Ishikawa (cell line): ENCODE data around the gene ZFYVE9.

ENCODE experiments used
- CEBPB ChIP-seq: IDR thresholded peaks from 2 replicates; pipeline ENCODE4 v1.6.1; 2012
- CREB1 ChIP-seq: IDR thresholded peaks from 2 replicates; pipeline ENCODE4 v1.6.1; 2012; ENCODE audit warnings: low read depth
- EGR1 ChIP-seq: IDR thresholded peaks from 2 replicates; pipeline ENCODE4 v1.6.1; 2012
- EP300 ChIP-seq: IDR thresholded peaks from 2 replicates; pipeline ENCODE4 v1.6.1; 2012; ENCODE audit warnings: borderline replicate concordance
- FOXM1 ChIP-seq: IDR thresholded peaks from 2 replicates; pipeline ENCODE4 v1.6.1; 2012; ENCODE audit warnings: low read depth, borderline replicate concordance
- MAX ChIP-seq: IDR thresholded peaks from 2 replicates; pipeline ENCODE4 v1.6.1; 2012
- NFIC ChIP-seq: IDR thresholded peaks from 2 replicates; pipeline ENCODE4 v1.6.1; 2012
- RAD21 ChIP-seq: IDR thresholded peaks from 2 replicates; pipeline ENCODE4 v1.6.1; 2012; ENCODE audit warnings: low read depth
- REST ChIP-seq: IDR thresholded peaks from 2 replicates; pipeline ENCODE4 v1.6.1; 2012; ENCODE audit warnings: low read depth, mild to moderate bottlenecking
- TAF1 ChIP-seq: IDR thresholded peaks from 2 replicates; pipeline ENCODE4 v1.6.1; 2012; ENCODE audit warnings: low read depth, mild to moderate bottlenecking
- TCF12 ChIP-seq: IDR thresholded peaks from 2 replicates; pipeline ENCODE4 v1.6.1; 2012; ENCODE audit warnings: low read depth
- TEAD4 ChIP-seq: IDR thresholded peaks from 2 replicates; pipeline ENCODE4 v1.6.1; 2012
- USF1 ChIP-seq: IDR thresholded peaks from 2 replicates; pipeline ENCODE4 v1.6.1; 2012
- YY1 ChIP-seq: IDR thresholded peaks from 2 replicates; pipeline ENCODE4 v1.6.1; 2012; ENCODE audit warnings: low read depth
- ZBTB7A ChIP-seq: IDR thresholded peaks from 2 replicates; pipeline ENCODE4 v1.6.1; 2012; ENCODE audit warnings: low read depth

ZFYVE9 gene

GRCh38 chr1:52210044-52210443 is 68.2 kb downstream of the ZFYVE9 start:
- TF ChIP-seq ZBTB7A (no peak), CEBPB (no peak), TCF12 (no peak), NFIC (no peak), EP300 (no peak), USF1 (no peak), MAX (no peak), FOXM1 (no peak), RAD21 (no peak), YY1 (no peak), EGR1 (no peak), REST (no peak), CREB1 (no peak), TAF1 (no peak), TEAD4 (no peak)

GRCh38 chr1:52216907-52217458 is 75.1 kb downstream of the ZFYVE9 start:
- TF ChIP-seq CREB1 (no peak), TCF12 (no peak), MAX (no peak), RAD21 (no peak), TAF1 (no peak), ZBTB7A (no peak), REST (no peak), YY1 (no peak), NFIC (no peak), EGR1 (no peak), EP300 (no peak), CEBPB (no peak), FOXM1 (no peak), TEAD4 (no peak), USF1 (no peak)

- TF ChIP-seq CREB1 (no peak), TCF12 (no peak), CEBPB (no peak), FOXM1 (no peak), TEAD4 (no peak), TAF1 (no peak), REST (no peak), RAD21 (no peak), YY1 (no peak), MAX (no peak)
These were observed 83.3 kb downstream of the ZFYVE9 start for GRCh38 chr1:52225174-52225573.

- TF ChIP-seq FOXM1 (no peak), MAX (no peak), RAD21 (no peak), CREB1 (no peak), REST (no peak), TEAD4 (no peak)
These were observed 87.6 kb downstream of the ZFYVE9 start for GRCh38 chr1:52229494-52229893.
